ENCODE data around the gene C4BPA.

C4BPA gene

GRCh38 chr1:207103892-207104373, at the start of gene C4BPA:
Gene C4BPA (plus strand): TSS chr1:207104233. CDS start chr1:207113026, 8,793 bp downstream.
- no peak for DNase-seq

- no peak for DNase-seq
Measured at GRCh38 chr1:207054491-207054890, 49.5 kb upstream of the C4BPA start.

- no peak for DNase-seq
Measured at GRCh38 chr1:207055386-207056001, 48.5 kb upstream of the C4BPA start.

GRCh38 chr1:207056673-207057072, 47.4 kb upstream of the C4BPA start:
- no peak for DNase-seq

GRCh38 chr1:207058252-207058651, 45.8 kb upstream of the C4BPA start:
- DNase-seq = no peak

GRCh38 chr1:207058878-207059867, 44.9 kb upstream of the C4BPA start:
- DNase-seq = no peak

- DNase-seq = no peak
Measured at GRCh38 chr1:207059881-207060280, 44.2 kb upstream of the C4BPA start.

- no peak for DNase-seq
Measured at GRCh38 chr1:207060596-207060995, 43.4 kb upstream of the C4BPA start.

- DNase-seq = no peak
Measured at GRCh38 chr1:207062058-207062457, 42.0 kb upstream of the C4BPA start.

GRCh38 chr1:207063014-207063413, 41.0 kb upstream of the C4BPA start:
- no peak for DNase-seq

GRCh38 chr1:207064561-207064960, 39.5 kb upstream of the C4BPA start:
- DNase-seq = no peak

GRCh38 chr1:207067185-207067584, 36.8 kb upstream of the C4BPA start:
- no peak for DNase-seq

- no peak for DNase-seq
Measured at GRCh38 chr1:207067665-207068064, 36.4 kb upstream of the C4BPA start.

GRCh38 chr1:207069061-207069460, 35.0 kb upstream of the C4BPA start:
- no peak for DNase-seq

GRCh38 chr1:207069858-207070506, 34.1 kb upstream of the C4BPA start:
- no peak for DNase-seq

GRCh38 chr1:207070811-207071210, 33.2 kb upstream of the C4BPA start:
- DNase-seq = no peak

GRCh38 chr1:207071426-207071825, 32.6 kb upstream of the C4BPA start:
- DNase-seq = no peak

- DNase-seq = no peak
Measured at GRCh38 chr1:207072233-207072632, 31.8 kb upstream of the C4BPA start.

GRCh38 chr1:207073906-207074820, 29.9 kb upstream of the C4BPA start:
- no peak for DNase-seq

GRCh38 chr1:207076181-207076955, 27.7 kb upstream of the C4BPA start:
- no peak for DNase-seq

- DNase-seq = no peak
Measured at GRCh38 chr1:207077012-207077411, 27.0 kb upstream of the C4BPA start.
